Measurements from ENCODE around the gene MUC13. TPM values are rescaled to one million over a fixed set of nuclear protein-coding genes. Genes with fewer than 3 reads are reported as not detected.
"Not testable (repeated sequence)": the region's sequence is repeated elsewhere in the genome, so short reads cannot be mapped to it uniquely, and the experiment has no call there.

The MUC13 gene
- total RNA-seq, 1 experiment from 2014 or later = 0.04 TPM

DNA sequence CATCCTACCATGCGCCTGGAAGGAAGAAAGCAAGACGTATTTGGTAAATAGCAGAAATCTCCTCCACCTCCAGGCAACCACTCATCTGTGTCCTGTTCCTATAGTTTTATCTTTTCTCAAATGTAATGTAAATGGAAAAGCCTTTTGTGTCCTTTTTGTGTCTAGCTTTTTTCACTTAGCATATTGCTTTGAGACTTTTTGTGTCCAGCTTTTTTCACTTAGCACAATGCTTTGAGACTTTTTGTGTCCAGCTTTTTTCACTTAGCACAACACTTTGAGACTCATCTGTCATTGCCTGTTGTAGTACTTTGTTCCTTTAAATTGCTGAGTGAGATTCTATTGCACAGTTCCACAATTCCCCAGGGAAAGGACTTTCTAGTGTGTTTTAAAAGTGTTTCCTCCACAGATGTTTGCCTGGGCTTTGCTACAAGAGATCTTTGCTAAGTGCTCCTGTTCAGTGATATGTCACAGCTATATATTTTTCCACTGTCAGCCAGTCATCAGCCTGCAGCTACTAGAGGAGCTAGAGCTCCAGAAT, 27.9 kb upstream of the MUC13 start:
- H3K4me3 ChIP-seq (ENCODE audit: low read length) = no peak overlapping the region
- H2AFZ ChIP-seq (ENCODE audit: low read length) = no peak overlapping the region
- no peaks in the 10 kb centered on the region for H3K36me3 ChIP-seq (ENCODE audit: low read depth, low read length)
- DNase-seq (no peak), ATAC-seq (no peak)
- no peaks in the 10 kb centered on the region for H3K79me2 ChIP-seq (ENCODE audit: low read length)
- no peaks in the 10 kb centered on the region for H3K27me3 ChIP-seq (ENCODE audit: low read length)
- no peaks in the 10 kb centered on the region for H3K9me2 ChIP-seq (replicated peaks; ENCODE audit: low read length)
- POLR2A ChIA-PET (ENCODE audit: unreplicated experiment) = no interaction called here
- no peak for TF ChIP-seq EZH2phosphoT487 (IDR thresholded peaks at IDR 0.05; ENCODE audit: borderline replicate concordance, low read length)
- TF ChIP-seq, protein P1, sequence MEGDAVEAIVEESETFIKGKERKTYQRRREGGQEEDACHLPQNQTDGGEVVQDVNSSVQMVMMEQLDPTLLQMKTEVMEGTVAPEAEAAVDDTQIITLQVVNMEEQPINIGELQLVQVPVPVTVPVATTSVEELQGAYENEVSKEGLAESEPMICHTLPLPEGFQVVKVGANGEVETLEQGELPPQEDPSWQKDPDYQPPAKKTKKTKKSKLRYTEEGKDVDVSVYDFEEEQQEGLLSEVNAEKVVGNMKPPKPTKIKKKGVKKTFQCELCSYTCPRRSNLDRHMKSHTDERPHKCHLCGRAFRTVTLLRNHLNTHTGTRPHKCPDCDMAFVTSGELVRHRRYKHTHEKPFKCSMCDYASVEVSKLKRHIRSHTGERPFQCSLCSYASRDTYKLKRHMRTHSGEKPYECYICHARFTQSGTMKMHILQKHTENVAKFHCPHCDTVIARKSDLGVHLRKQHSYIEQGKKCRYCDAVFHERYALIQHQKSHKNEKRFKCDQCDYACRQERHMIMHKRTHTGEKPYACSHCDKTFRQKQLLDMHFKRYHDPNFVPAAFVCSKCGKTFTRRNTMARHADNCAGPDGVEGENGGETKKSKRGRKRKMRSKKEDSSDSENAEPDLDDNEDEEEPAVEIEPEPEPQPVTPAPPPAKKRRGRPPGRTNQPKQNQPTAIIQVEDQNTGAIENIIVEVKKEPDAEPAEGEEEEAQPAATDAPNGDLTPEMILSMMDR (conservative IDR thresholded peaks at IDR 0.05; ENCODE audit: low read depth, low read length) = no peak
- TF ChIP-seq EZH2 (IDR thresholded peaks at IDR 0.05; ENCODE audit: low read length, unreplicated experiment) = no peak
- no peaks in the 10 kb centered on the region for H3K4me1 ChIP-seq (ENCODE audit: insufficient read depth, low read length)
- no peaks in the 10 kb centered on the region for H4K20me1 ChIP-seq (ENCODE audit: low read length)
- H3K9ac ChIP-seq (ENCODE audit: low read length) = no peak overlapping the region
- BruUV-seq (replicated peaks) = no TSS peak
- intact Hi-C loops (cut with micrococcal nuclease) = no loop called here
- CTCF ChIA-PET = no interaction called here
- no peak overlapping the region for H3K27ac ChIP-seq (ENCODE audit: low read length)
- H3K9me3 ChIP-seq (ENCODE audit: low read length) = no peaks in the 10 kb centered on the region
- no peaks in the 10 kb centered on the region for H3F3A ChIP-seq (ENCODE audit: low read length, unreplicated experiment)
- no peak overlapping the region for H3K4me2 ChIP-seq (ENCODE audit: low read length)

DNA sequence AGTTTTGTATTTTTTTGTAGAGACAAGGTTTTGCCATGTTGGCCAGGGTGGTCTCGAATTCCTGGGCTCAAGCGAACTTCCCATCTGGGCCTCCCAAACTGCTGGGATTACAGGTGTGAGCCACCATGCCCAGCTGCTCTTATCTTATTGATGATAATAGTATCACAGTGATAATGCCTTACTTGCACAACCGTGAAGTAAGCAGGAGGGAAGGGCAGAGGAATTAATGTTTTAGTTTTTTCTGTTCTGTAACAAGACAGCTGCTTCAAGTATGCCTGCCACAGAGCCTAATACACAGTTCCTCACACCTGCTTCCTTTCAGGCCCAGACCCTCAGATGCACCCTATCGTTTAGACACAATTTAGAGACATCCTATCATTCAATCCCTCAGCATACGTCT, 26.1 kb upstream of the MUC13 start:
- H3K4me1 ChIP-seq (ENCODE audit: insufficient read depth, low read length) = no peaks in the 10 kb centered on the region
- no peak overlapping the region for H3K4me2 ChIP-seq (ENCODE audit: low read length)
- no peaks in the 10 kb centered on the region for H3K36me3 ChIP-seq (ENCODE audit: low read depth, low read length)
- H3K4me3 ChIP-seq (ENCODE audit: low read length) = no peak overlapping the region
- no peaks in the 10 kb centered on the region for H3K9me2 ChIP-seq (replicated peaks; ENCODE audit: low read length)
- H3K9ac ChIP-seq (ENCODE audit: low read length) = no peak overlapping the region
- ChIA-PET CTCF (no interaction called here), POLR2A (ENCODE audit: unreplicated experiment) (no interaction called here)
- DNase-seq (no peak), ATAC-seq (no peak)
- H4K20me1 ChIP-seq (ENCODE audit: low read length) = no peaks in the 10 kb centered on the region
- no peaks in the 10 kb centered on the region for H3K9me3 ChIP-seq (ENCODE audit: low read length)
- TF ChIP-seq, protein P1 (conservative IDR thresholded peaks at IDR 0.05; ENCODE audit: low read depth, low read length) = no peak
- TF ChIP-seq EZH2phosphoT487 (IDR thresholded peaks at IDR 0.05; ENCODE audit: borderline replicate concordance, low read length) = no peak
- no peak for TF ChIP-seq EZH2 (IDR thresholded peaks at IDR 0.05; ENCODE audit: low read length, unreplicated experiment)
- no peaks in the 10 kb centered on the region for H3K27me3 ChIP-seq (ENCODE audit: low read length)
- no peaks in the 10 kb centered on the region for H3F3A ChIP-seq (ENCODE audit: low read length, unreplicated experiment)
- intact Hi-C loops (cut with micrococcal nuclease) = no loop called here
- H2AFZ ChIP-seq (ENCODE audit: low read length) = no peak overlapping the region
- H3K27ac ChIP-seq (ENCODE audit: low read length) = no peak overlapping the region
- BruUV-seq (replicated peaks) = no TSS peak
- no peaks in the 10 kb centered on the region for H3K79me2 ChIP-seq (ENCODE audit: low read length)

DNA sequence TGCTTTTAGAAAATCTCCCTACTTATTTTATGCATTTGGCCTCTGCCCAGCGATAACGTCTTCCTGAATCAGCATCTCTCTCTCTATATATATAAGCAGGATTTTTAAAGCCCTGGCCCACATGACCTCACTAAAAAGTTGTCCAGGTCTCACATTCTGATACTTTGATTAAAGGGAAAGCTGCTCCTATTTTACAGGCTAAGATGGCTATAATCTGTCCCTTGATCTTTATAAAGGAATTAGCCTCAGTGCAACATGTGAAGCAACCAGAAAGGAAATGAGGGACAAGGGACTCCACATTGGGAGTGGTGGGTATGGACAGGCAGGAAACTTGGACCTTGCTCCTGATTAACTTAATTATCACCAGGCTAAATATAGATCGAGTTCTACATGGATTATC, 25.6 kb upstream of the MUC13 start:
- H3K79me2 ChIP-seq (ENCODE audit: low read length) = no peaks in the 10 kb centered on the region
- TF ChIP-seq EZH2phosphoT487 (IDR thresholded peaks at IDR 0.05; ENCODE audit: borderline replicate concordance, low read length) (no peak), EZH2 (IDR thresholded peaks at IDR 0.05; ENCODE audit: low read length, unreplicated experiment) (no peak)
- TF ChIP-seq, protein P1 (conservative IDR thresholded peaks at IDR 0.05; ENCODE audit: low read depth, low read length) = no peak
- BruUV-seq (replicated peaks) = no TSS peak
- H2AFZ ChIP-seq (ENCODE audit: low read length) = no peak overlapping the region
- H4K20me1 ChIP-seq (ENCODE audit: low read length) = no peaks in the 10 kb centered on the region
- H3K4me1 ChIP-seq (ENCODE audit: insufficient read depth, low read length) = no peaks in the 10 kb centered on the region
- intact Hi-C loops (cut with micrococcal nuclease) = no loop called here
- H3K27me3 ChIP-seq (ENCODE audit: low read length) = no peaks in the 10 kb centered on the region
- ChIA-PET CTCF (no interaction called here), POLR2A (ENCODE audit: unreplicated experiment) (no interaction called here)
- H3K9me2 ChIP-seq (replicated peaks; ENCODE audit: low read length) = no peaks in the 10 kb centered on the region
- no peak overlapping the region for H3K4me3 ChIP-seq (ENCODE audit: low read length)
- no peaks in the 10 kb centered on the region for H3K36me3 ChIP-seq (ENCODE audit: low read depth, low read length)
- no peak overlapping the region for H3K27ac ChIP-seq (ENCODE audit: low read length)
- no peak overlapping the region for H3K9ac ChIP-seq (ENCODE audit: low read length)
- H3K9me3 ChIP-seq (ENCODE audit: low read length) = no peaks in the 10 kb centered on the region
- H3F3A ChIP-seq (ENCODE audit: low read length, unreplicated experiment) = no peaks in the 10 kb centered on the region
- ATAC-seq (no peak), DNase-seq (no peak)
- no peak overlapping the region for H3K4me2 ChIP-seq (ENCODE audit: low read length)

DNA sequence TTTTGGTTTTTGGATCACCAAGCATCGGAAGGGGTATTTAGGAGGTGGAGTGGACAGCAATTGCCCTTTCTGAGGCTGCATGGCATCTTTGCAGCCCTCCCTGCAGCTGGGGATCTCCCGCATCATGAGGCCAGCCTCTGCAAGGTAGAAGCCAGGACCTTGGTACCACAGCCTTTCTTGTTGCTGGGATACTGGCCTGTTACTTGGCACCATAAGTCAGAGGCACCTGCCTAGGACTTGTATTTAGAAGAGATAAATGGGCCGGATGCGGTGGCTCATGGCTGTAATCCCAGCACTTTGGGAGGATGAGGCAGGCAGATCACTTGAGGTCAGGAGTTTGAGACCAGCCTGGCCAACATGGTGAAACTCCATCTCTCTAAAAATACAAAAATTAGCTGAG, 23.4 kb upstream of the MUC13 start:
- H3K9me3 ChIP-seq (ENCODE audit: low read length); ATAC-seq; H3K36me3 ChIP-seq (ENCODE audit: low read depth, low read length); intact Hi-C loops (cut with micrococcal nuclease); H3K9me2 ChIP-seq (replicated peaks; ENCODE audit: low read length); H3K27me3 ChIP-seq (ENCODE audit: low read length); H2AFZ ChIP-seq (ENCODE audit: low read length); POLR2A ChIA-PET (ENCODE audit: unreplicated experiment); CTCF ChIA-PET; H3K79me2 ChIP-seq (ENCODE audit: low read length); H4K20me1 ChIP-seq (ENCODE audit: low read length); DNase-seq; H3K27ac ChIP-seq (ENCODE audit: low read length); H3K9ac ChIP-seq (ENCODE audit: low read length); H3F3A ChIP-seq (ENCODE audit: low read length, unreplicated experiment); BruUV-seq (replicated peaks); H3K4me3 ChIP-seq (ENCODE audit: low read length); H3K4me2 ChIP-seq (ENCODE audit: low read length); H3K4me1 ChIP-seq (ENCODE audit: insufficient read depth, low read length): not testable (repeated sequence)

All from PC-3 (cell line).